IMR-90 (cell line): ENCODE results near the gene VCL. TPM values are rescaled to one million over a fixed set of nuclear protein-coding genes. Genes with fewer than 3 reads are reported as not detected.

Source experiments
- ATAC-seq: fragments of 200-7000 bp; cut with Tn5 transposase; 2 replicates; pipeline ENCODE4 v1.9.1; 2020; ENCODE audit warnings: low read depth, mild to moderate bottlenecking, moderate library complexity
- BruUV-seq: library from RNA; stranded (reverse); fragments of 400-500 nt; replicated peaks from 2 replicates; lab custom pipeline; 2021; lab: Mats Ljungman, UMichigan
- CTCF ChIA-PET: fragments of 300-600 bp; formaldehyde crosslinking; extraction: SDS; loops from one replicate; lab custom pipeline; 2021; ENCODE audit warnings: antibody characterized with exemption; lab: Yijun Ruan, JAX
- POLR2A ChIA-PET: fragments of 300-600 bp; sonication (Branson Sonifier 250); formaldehyde crosslinking; loops from one replicate; lab custom pipeline; 2022; ENCODE audit warnings: antibody characterized with exemption; ENCODE audit not compliant: unreplicated experiment; lab: Charles Lee
- DNase-seq: peaks from one replicate; pipeline ENCODE4 v3.0.0; 2013
- H2AFZ ChIP-seq: replicated peaks from 2 replicates; pipeline ENCODE3; 2013; ENCODE audit warnings: low read length, mild to moderate bottlenecking; ENCODE audit not compliant: poor library complexity
- H2AK5ac ChIP-seq: 2 replicates; pipeline ENCODE4 v1.6.1; 2013; ENCODE audit warnings: low read depth, low read length, inconsistent platforms
- H2AK9ac ChIP-seq: replicated peaks from 2 replicates; pipeline ENCODE3; 2013; ENCODE audit warnings: mild to moderate bottlenecking, low read depth, low read length, moderate library complexity; ENCODE audit not compliant: poor library complexity
- H2BK120ac ChIP-seq: 2 replicates; pipeline ENCODE4 v1.6.1; 2013; ENCODE audit warnings: low read depth, low read length, inconsistent platforms
- H2BK15ac ChIP-seq: 3 replicates; pipeline ENCODE4 v1.6.1; 2013; ENCODE audit warnings: low read depth, low read length, inconsistent platforms
- H2BK20ac ChIP-seq: 2 replicates; pipeline ENCODE4 v1.6.1; 2013; ENCODE audit warnings: low read depth, mild to moderate bottlenecking, inconsistent platforms, low read length, moderate library complexity
- H2BK5ac ChIP-seq: 2 replicates; pipeline ENCODE4 v1.6.1; 2013; ENCODE audit warnings: mild to moderate bottlenecking, low read depth, low read length, inconsistent platforms; ENCODE audit not compliant: poor library complexity, severe bottlenecking
- H3K14ac ChIP-seq: replicated peaks from 2 replicates; pipeline ENCODE4 v1.6.1; 2013; ENCODE audit warnings: low read depth, low read length, inconsistent platforms
- H3K18ac ChIP-seq: 2 replicates; pipeline ENCODE4 v1.6.1; 2013; ENCODE audit warnings: low read depth, low read length, control low read depth
- H3K23ac ChIP-seq: 2 replicates; pipeline ENCODE4 v1.6.1; 2013; ENCODE audit warnings: low read depth, low read length, inconsistent platforms
- H3K27ac ChIP-seq: 2 replicates; pipeline ENCODE4 v1.5.1; 2013; ENCODE audit warnings: mild to moderate bottlenecking, control low read depth, low read length; ENCODE audit not compliant: insufficient read depth
- H3K27me3 ChIP-seq: 2 replicates; pipeline ENCODE4 v1.6.1; 2013; ENCODE audit warnings: low read length; ENCODE audit not compliant: control insufficient read depth, insufficient read depth
- H3K36me3 ChIP-seq: 2 replicates; pipeline ENCODE4 v1.6.1; 2013; ENCODE audit warnings: low read length, mixed read lengths; ENCODE audit not compliant: control insufficient read depth, insufficient read depth
- H3K4ac ChIP-seq: 2 replicates; pipeline ENCODE4 v1.6.1; 2013; ENCODE audit warnings: low read depth, low read length, inconsistent platforms
- H3K4me1 ChIP-seq: 2 replicates; pipeline ENCODE4 v1.6.1; 2013; ENCODE audit warnings: low read length, mixed read lengths; ENCODE audit not compliant: control insufficient read depth, insufficient read depth
- H3K4me2 ChIP-seq: 2 replicates; pipeline ENCODE4 v1.6.1; 2013; ENCODE audit warnings: low read depth, mild to moderate bottlenecking, control low read depth, low read length, moderate library complexity
- H3K4me3 ChIP-seq: 2 replicates; pipeline ENCODE4 v1.5.1; 2013; ENCODE audit warnings: low read depth, mild to moderate bottlenecking, control low read depth, low read length, moderate library complexity; ENCODE audit not compliant: insufficient read depth
- H3K56ac ChIP-seq: 2 replicates; pipeline ENCODE4 v1.6.1; 2013; ENCODE audit warnings: low read length, inconsistent platforms; ENCODE audit not compliant: insufficient read depth; ENCODE audit errors: extremely low read depth
- H3K79me1 ChIP-seq, 2 experiments: 2 replicates each; pipeline ENCODE4 v1.6.1; 2013; ENCODE audit warnings: low read length in 2 of 2, inconsistent platforms in 1 of 2, low read depth in 1 of 2
- H3K9ac ChIP-seq: 2 replicates; pipeline ENCODE4 v1.6.1; 2013; ENCODE audit warnings: low read depth, low read length, control low read depth
- H3K9me1 ChIP-seq: 2 replicates; pipeline ENCODE4 v1.6.1; 2013; ENCODE audit warnings: low read length, inconsistent platforms; ENCODE audit not compliant: insufficient read depth
- H3K9me3 ChIP-seq: 2 replicates; pipeline ENCODE4 v1.6.1; 2013; ENCODE audit warnings: low read length; ENCODE audit not compliant: control insufficient read depth, insufficient read depth
- H4K20me1 ChIP-seq: 2 replicates; pipeline ENCODE4 v1.6.1; 2013; ENCODE audit warnings: low read length, inconsistent platforms; ENCODE audit not compliant: insufficient read depth
- H4K5ac ChIP-seq: 2 replicates; pipeline ENCODE4 v1.6.1; 2013; ENCODE audit warnings: mild to moderate bottlenecking, low read depth, low read length, control low read depth
- H4K8ac ChIP-seq, 2 experiments: 2 replicates each; pipeline ENCODE4 v1.6.1; 2013; ENCODE audit warnings: low read depth in 2 of 2, low read length in 2 of 2, control low read depth in 1 of 2, inconsistent platforms in 1 of 2
- H4K91ac ChIP-seq: 2 replicates; pipeline ENCODE4 v1.6.1; 2013; ENCODE audit warnings: low read depth, low read length, inconsistent platforms; ENCODE audit not compliant: insufficient read depth
- FOS ChIP-seq: fragments of 150-350 bp; IDR thresholded peaks from 2 replicates; pipeline ENCODE4 v1.6.1; 2016; ENCODE audit warnings: low read depth, low read length
- MXI1 ChIP-seq: IDR thresholded peaks from 2 replicates; pipeline ENCODE4 v1.6.1; 2012; ENCODE audit warnings: low read depth, mild to moderate bottlenecking, low read length, moderate library complexity, borderline replicate concordance
- NFE2L2 ChIP-seq: fragments of 150-350 bp; IDR thresholded peaks from 2 replicates; pipeline ENCODE4 v1.6.1; 2016; ENCODE audit warnings: low read depth, mild to moderate bottlenecking, low read length
- RFX5 ChIP-seq: IDR thresholded peaks from 2 replicates; pipeline ENCODE4 v1.8.0; 2012; ENCODE audit warnings: low read depth, mild to moderate bottlenecking, low read length, moderate library complexity
- WGBS, 2 experiments: methylation state at CpG; one replicate each; pipeline versions ENCODE4 v1.1.5 to v1.1.7; 2013; ENCODE audit warnings: missing lambda C conversion rate in 2 of 2; ENCODE audit not compliant: insufficient read length in 1 of 2; ENCODE audit errors: extremely low coverage in 2 of 2; 5-methylcytosine and 5-hydroxymethylcytosine counted together
- dilution Hi-C: fragments of 300-500 bp; cut with HindIII; formaldehyde crosslinking; loops from one replicate; pipeline ENCODE4 v1.14.3; 2018; ENCODE audit warnings: low sequenced_read_pairs; ENCODE audit not compliant: unreplicated experiment
- in situ Hi-C: fragments of 300-500 bp; cut with MboI; formaldehyde crosslinking; loops from 3 replicates; pipeline ENCODE4 v1.14.3; 2019; ENCODE audit warnings: low sequenced_read_pairs, inconsistent platforms, mixed read lengths
- intact Hi-C: fragments of 100-400 bp; cut with micrococcal nuclease; formaldehyde crosslinking; loops from 2 replicates; pipeline ENCODE4 v1.10.0; 2022
- polyA plus RNA-seq, 3 experiments: library from polyadenylated mRNA; depleted of rRNA; stranded (reverse); fragments of >200 nt; gene quantifications; 2 replicates each; pipeline ENCODE4 v1.2.3, GENCODE V29; 2012; ENCODE audit warnings: low replicate concordance in 1 of 3
- total RNA-seq: library from RNA; depleted of rRNA; stranded (reverse); fragments of >200 nt; gene quantifications from 2 replicates; pipeline ENCODE4 v1.2.3, GENCODE V29; 2012
- TF ChIP-seq, protein P1 (sequence below): fragments of 150-350 bp; IDR thresholded peaks from 2 replicates; pipeline ENCODE4 v1.6.1; 2016; ENCODE audit warnings: low read depth, mild to moderate bottlenecking, low read length, moderate library complexity, borderline replicate concordance
- TF ChIP-seq, protein P2 (sequence below): fragments of 150-350 bp; IDR thresholded peaks from 2 replicates; pipeline ENCODE4 v1.6.1; 2017; ENCODE audit warnings: mild to moderate bottlenecking, antibody characterized with exemption, low read length, low read depth

VCL gene
- total and polyA plus RNA-seq, 2 of the 4 experiments (the other 2 are of a cell fraction): 227 to 283 TPM

DNA sequence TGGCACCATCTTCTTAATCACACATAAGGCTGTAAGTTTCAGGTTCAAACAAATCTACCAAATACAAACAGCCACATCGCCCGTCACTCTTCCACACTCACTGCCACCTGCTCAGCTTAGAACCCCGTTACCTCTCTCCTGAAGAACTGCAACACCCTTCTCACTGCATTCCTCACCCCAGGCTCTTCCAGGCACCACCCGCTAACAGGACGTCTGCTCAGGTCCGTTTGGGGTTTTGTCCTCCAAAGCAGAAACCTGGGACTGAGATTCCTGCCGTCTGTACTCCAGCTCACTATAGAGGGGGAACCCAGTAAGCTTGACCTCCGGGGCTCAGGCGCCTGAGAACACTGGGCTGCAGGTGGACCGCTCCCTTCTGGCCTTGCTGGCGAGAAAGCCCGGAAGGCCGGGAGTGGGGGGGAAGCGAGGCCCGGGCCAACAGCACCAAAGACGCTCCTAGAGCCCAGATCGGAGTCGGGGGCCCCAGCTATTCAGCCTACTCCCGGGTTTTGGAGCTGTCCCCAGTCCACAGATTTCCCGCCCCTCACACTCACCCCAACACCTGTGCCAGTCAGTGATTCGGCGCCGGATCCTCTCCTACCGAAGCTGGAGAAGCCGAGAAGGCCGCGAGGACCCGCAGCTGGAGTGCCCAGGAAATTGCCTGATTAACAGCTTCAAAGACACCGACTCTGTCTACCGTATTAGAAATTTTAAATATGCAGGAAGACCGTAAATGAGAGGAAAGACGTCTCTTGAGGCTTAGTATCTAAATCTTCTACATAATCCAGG lies 152.5 kb downstream of the VCL start, which contains the start of gene AP3M1:
Gene AP3M1 (minus strand): TSS at position 625 of the 786 bp plus-strand sequence. CDS start 12,449 bp downstream, outside the sequence.
- BruUV-seq: no TSS peak
- Histone ChIP-seq H3K4me3 (peak within 1 kb of the TSS; percentile 74), H3K14ac (peak within 1 kb of the TSS; percentile 83), H3K4me2 (peak within 1 kb of the TSS; percentile 99), H4K8ac (peak within 1 kb of the TSS; percentile 49 to 96), H3K9me3 (no peaks in the 10 kb centered on the region), H3K9me1 (peaks cover 4% of the 10 kb centered on the region; the same call in 1 of the 2 replicates), H3K4me1 (peaks cover 2% of the 10 kb centered on the region; the same call in 1 of the 2 replicates), H2BK120ac (peak within 1 kb of the TSS; percentile 88), H3K18ac (peak within 1 kb of the TSS; percentile 88), H2BK20ac (peak within 1 kb of the TSS; percentile 33; the same call in 1 of the 2 replicates), H2AK9ac (peak within 1 kb of the TSS; percentile 80), H3K36me3 (no peaks in the 10 kb centered on the region), H2BK5ac (peak within 1 kb of the TSS; percentile 95), H3K4ac (peak within 1 kb of the TSS; percentile 78), H3K79me1 (peaks cover 5 to 56% of the 10 kb centered on the region in 2 experiments), H3K23ac (peak within 1 kb of the TSS; percentile 89), H2AK5ac (peak within 1 kb of the TSS; percentile 59), H3K27me3 (no peaks in the 10 kb centered on the region), H4K5ac (peak within 1 kb of the TSS; percentile 77), H2BK15ac (peak within 1 kb of the TSS; percentile 85), H3K27ac (peak within 1 kb of the TSS; percentile 71), H3K56ac (peak within 1 kb of the TSS; percentile 95), H3K9ac (peak within 1 kb of the TSS; percentile 78), H4K20me1 (peaks cover 10% of the 10 kb centered on the region; the same call in 1 of the 2 replicates), H2AFZ (peak within 1 kb of the TSS; percentile 93), H4K91ac (peak within 1 kb of the TSS; percentile 83)
- ATAC-seq (peak; percentile 74), DNase-seq (no peak)
- in situ Hi-C loops: no loop called here
- TF ChIP-seq, protein P1, sequence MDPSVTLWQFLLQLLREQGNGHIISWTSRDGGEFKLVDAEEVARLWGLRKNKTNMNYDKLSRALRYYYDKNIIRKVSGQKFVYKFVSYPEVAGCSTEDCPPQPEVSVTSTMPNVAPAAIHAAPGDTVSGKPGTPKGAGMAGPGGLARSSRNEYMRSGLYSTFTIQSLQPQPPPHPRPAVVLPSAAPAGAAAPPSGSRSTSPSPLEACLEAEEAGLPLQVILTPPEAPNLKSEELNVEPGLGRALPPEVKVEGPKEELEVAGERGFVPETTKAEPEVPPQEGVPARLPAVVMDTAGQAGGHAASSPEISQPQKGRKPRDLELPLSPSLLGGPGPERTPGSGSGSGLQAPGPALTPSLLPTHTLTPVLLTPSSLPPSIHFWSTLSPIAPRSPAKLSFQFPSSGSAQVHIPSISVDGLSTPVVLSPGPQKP: no peak
- TF ChIP-seq MXI1 (no peak), FOS (no peak), NFE2L2 (no peak), RFX5 (no peak)
- TF ChIP-seq, protein P2, sequence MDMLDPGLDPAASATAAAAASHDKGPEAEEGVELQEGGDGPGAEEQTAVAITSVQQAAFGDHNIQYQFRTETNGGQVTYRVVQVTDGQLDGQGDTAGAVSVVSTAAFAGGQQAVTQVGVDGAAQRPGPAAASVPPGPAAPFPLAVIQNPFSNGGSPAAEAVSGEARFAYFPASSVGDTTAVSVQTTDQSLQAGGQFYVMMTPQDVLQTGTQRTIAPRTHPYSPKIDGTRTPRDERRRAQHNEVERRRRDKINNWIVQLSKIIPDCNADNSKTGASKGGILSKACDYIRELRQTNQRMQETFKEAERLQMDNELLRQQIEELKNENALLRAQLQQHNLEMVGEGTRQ: no peak; the same call in 1 of the 2 replicates
- intact Hi-C loops: loop anchor here (5.0 kb wide), 3 partner anchors 42 to 82 kb away; no protein-coding TSS in a partner anchor
- POLR2A ChIA-PET: interaction anchor here (0.9 kb wide), 1 partner anchor 13 kb away, joined by 3 read pairs; no protein-coding TSS in a partner anchor
- WGBS, 2 experiments: 0% methylated on average over 2 of the region's 32 CpGs; no CpG with 5 or more reads in 1 of the 2 experiments
- CTCF ChIA-PET: no interaction called here
- dilution Hi-C loops: no loop called here
